Fibroblast of skin of abdomen (primary cell): ENCODE measurements around the gene PCDHGA7. TPM values are rescaled to one million over a fixed set of nuclear protein-coding genes. Genes with fewer than 3 reads are reported as not detected.
A peak's percentile ranks its signal among the peaks of the same experiment; 100 is the strongest.
"Not testable (repeated sequence)": the region's sequence is repeated elsewhere in the genome, so short reads cannot be mapped to it uniquely, and the experiment has no call there.

Experiments used
- DNase-seq: peaks from one replicate; pipeline ENCODE4 v3.0.0-alpha.2; 2013
- polyA plus RNA-seq, 2 experiments: library from polyadenylated mRNA; unstranded; fragments of 120-200 nt; gene quantifications; one replicate each; pipeline ENCODE4 v1.2.1, GENCODE V29; 2013; ENCODE audit not compliant: insufficient read length in 2 of 2

The PCDHGA7 gene
- 4.3 TPM for polyA plus RNA-seq (2013, experiment 1 of 2; ENCODE audit: insufficient read length)
- polyA plus RNA-seq (2013, experiment 2 of 2; ENCODE audit: insufficient read length), result 4.5 TPM

GRCh38 chr5:141382469-141383294, at the start of gene PCDHGA7:
Gene PCDHGA7 (plus strand): TSS chr5:141382742. CDS start chr5:141382900, 158 bp downstream.
- DNase-seq, result peak; percentile 42

GRCh38 chr5:141338538-141339306, 43.8 kb upstream of the PCDHGA7 start, which contains the start of gene PCDHGA2:
Gene PCDHGA2 (plus strand): TSS chr5:141338760.
- peak; percentile 50 for DNase-seq

- DNase-seq, result not testable (repeated sequence)
Observed at GRCh38 chr5:141340781-141341354, 41.7 kb upstream of the PCDHGA7 start.

GRCh38 chr5:141342773-141343172, 39.8 kb upstream of the PCDHGA7 start:
- no peak for DNase-seq

- peak; percentile 50 for DNase-seq
Observed at GRCh38 chr5:141343242-141343952, 39.1 kb upstream of the PCDHGA7 start, which contains the start of gene PCDHGA3. Gene PCDHGA3 (plus strand): TSS chr5:141343829. CDS start chr5:141344034, 205 bp downstream.

GRCh38 chr5:141343953-141344463, 38.5 kb upstream of the PCDHGA7 start:
- no peak for DNase-seq

GRCh38 chr5:141345327-141345726, 37.2 kb upstream of the PCDHGA7 start:
- no peak for DNase-seq

- DNase-seq, result not testable (repeated sequence)
Observed at GRCh38 chr5:141346017-141346416, 36.5 kb upstream of the PCDHGA7 start.

GRCh38 chr5:141349917-141350619, 32.5 kb upstream of the PCDHGA7 start, which contains the start of gene PCDHGB1:
Gene PCDHGB1 (plus strand): TSS chr5:141350099. CDS start chr5:141350261, 162 bp downstream.
- peak; percentile 51 for DNase-seq

GRCh38 chr5:141351591-141351990, 31.0 kb upstream of the PCDHGA7 start:
- no peak for DNase-seq

GRCh38 chr5:141354900-141355469, 27.6 kb upstream of the PCDHGA7 start, which contains the start of gene PCDHGA4:
Gene PCDHGA4 (plus strand): TSS chr5:141355021. CDS start chr5:141355108, 87 bp downstream.
- DNase-seq, result peak; percentile 14

GRCh38 chr5:141355641-141356040, 26.9 kb upstream of the PCDHGA7 start:
- no peak for DNase-seq

GRCh38 chr5:141356133-141356532, 26.4 kb upstream of the PCDHGA7 start:
- no peak for DNase-seq

GRCh38 chr5:141356950-141357349, 25.6 kb upstream of the PCDHGA7 start:
- DNase-seq, result no peak

GRCh38 chr5:141359790-141360426, 22.6 kb upstream of the PCDHGA7 start, which contains the start of gene PCDHGB2:
Gene PCDHGB2 (plus strand): TSS chr5:141359994. CDS start chr5:141360136, 142 bp downstream.
- DNase-seq, result peak; percentile 35

GRCh38 chr5:141360685-141361084, 21.9 kb upstream of the PCDHGA7 start:
- no peak for DNase-seq

- DNase-seq, result no peak
Observed at GRCh38 chr5:141362719-141363118, 19.8 kb upstream of the PCDHGA7 start.

GRCh38 chr5:141363952-141364660, 18.4 kb upstream of the PCDHGA7 start, which contains the start of gene PCDHGA5:
Gene PCDHGA5 (plus strand): TSS chr5:141364162. CDS start chr5:141364331, 169 bp downstream.
- DNase-seq, result peak; percentile 23
